NCI-H526 treated with DMSO at 0.1 percent for 48 hours (cell line): Measurements from ENCODE around the gene GRK5.
"Not testable (repeated sequence)": the region's sequence is repeated elsewhere in the genome, so short reads cannot be mapped to it uniquely, and the experiment has no call there.

Experiments used
- DNase-seq: peaks from one replicate; lab custom pipeline; 2025; lab: John Stamatoyannopoulos, UW

The GRK5 gene

DNA sequence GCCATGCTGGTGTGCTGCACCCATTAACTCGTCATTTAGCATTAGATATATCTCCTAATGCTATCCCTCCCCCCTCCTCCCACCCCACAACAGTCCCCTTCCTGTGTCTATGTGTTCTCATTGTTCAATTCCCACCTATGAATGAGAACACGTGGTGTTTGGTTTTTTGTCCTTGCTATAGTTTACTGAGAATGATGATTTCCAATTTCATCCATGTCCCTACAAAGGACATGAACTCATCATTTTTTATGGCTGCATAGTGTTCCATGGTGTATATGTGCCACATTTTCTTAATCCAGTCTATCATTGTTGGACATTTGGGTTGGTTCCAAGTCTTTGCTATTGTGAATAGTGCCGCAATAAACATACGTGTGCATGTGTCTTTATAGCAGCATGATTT lies 68.8 kb downstream of the GRK5 start:
- not testable (repeated sequence) for DNase-seq

DNA sequence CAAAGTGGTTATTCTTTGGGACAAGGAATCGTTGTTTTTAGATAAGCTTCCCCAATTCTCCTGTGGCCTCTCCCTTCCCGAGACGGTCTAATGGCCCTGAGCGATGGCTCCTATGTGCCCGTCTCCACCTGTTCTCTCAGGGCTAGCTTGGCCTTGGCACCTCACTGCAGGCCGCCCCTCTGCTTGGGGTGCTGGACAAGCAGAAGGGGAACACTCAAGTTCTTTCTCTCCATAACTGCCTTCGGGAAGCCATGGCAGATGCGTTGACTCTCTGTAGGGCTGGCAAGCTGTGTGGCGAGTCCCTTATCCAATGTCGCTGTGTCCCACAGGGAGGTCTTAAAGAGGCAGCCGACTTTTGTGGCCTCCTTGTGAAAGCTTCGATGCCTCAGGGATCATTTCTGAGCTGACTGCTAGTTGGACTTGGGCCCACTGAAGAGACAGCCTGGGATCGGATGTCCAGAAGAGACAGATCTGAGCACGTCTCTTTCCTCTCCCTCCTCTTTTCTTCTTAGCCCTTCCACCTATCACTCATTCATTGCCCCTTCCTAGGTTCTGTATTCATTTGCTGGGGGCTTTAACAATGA lies 70.8 kb downstream of the GRK5 start:
- no peak for DNase-seq

DNA sequence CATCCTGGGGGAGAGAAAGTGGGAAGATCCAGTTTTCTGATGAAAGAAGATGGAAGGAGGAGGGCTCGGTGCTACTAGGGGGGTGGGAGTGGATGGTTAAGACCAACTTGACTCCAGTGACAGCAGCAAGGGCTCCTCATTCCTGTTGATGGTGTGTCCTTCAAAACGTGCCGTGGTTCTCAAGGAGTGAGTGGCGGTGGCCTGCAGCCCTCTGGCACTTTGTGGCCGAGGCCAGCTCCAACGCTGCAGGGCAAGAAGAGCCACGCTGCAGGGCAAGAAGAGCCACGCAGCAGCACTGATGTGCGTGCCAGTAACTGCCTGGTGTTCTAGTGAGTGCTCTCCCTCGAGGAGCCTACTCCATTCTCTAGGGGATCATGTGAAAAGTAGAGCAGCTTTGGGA lies 72.1 kb downstream of the GRK5 start:
- DNase-seq = no peak

DNA sequence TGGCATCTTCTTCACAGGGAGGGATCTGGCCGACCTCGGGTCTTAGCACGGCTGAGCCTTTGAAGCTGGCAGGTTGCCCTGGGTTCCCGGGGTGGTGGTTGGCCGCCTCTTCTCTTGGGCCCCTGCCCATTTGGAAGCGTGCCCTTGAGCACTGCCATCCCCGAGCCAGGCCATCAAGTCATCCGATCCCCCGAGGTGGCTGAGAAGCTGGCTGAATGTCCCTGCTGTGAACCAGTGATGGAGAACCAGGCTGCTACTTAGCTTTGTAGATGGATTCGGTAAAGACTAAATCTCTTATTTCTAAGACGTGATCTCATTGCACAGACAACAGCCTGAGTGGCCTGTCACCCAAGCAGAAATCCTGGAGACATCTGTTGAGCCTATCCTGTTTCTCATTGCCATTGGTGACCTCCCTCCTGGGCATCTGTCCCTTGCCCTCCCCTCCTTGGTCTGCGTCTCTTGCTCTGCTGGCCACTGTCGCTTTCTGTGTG lies 74.3 kb downstream of the GRK5 start:
- DNase-seq = no peak

DNA sequence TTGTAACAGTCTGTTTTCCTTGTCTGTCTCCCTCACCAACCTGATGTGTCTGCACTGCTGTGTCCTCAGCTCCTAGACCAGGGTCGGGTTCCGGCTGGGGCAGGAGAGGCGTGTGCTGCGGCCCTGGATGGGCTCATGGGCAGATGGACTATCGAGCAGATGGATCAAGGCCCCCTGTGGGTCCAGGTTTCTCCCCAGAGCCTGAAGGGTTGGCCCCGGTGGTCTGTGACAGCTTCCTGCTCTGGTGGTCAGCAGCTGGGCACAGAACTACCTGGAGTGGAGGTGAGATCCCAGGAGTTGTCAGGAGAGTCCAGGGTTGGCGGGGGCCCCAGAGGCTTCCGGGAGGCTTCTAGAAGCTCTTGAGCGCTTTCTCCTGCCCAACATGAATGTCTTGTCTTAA lies 75.1 kb downstream of the GRK5 start:
- DNase-seq = no peak

DNA sequence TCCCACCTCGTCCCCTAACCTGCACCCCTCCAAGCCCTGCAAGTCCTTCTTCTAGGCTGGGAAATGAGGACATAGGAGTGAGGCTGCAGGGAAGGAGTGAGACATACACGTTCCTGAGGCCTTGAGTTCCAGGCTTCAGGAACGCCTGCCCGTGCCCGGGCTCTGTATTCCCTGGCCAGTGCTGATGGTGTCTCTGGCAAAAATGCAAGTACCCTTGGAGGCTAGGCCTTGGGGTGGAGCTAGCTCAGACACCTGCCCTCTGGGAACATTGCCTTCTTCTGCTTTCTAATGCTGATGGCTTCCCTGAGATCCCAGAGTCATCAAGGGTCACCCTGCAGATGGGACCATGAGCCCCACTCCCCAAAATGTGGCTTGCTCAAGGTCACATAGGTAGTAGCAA lies 76.0 kb downstream of the GRK5 start:
- no peak for DNase-seq

DNA sequence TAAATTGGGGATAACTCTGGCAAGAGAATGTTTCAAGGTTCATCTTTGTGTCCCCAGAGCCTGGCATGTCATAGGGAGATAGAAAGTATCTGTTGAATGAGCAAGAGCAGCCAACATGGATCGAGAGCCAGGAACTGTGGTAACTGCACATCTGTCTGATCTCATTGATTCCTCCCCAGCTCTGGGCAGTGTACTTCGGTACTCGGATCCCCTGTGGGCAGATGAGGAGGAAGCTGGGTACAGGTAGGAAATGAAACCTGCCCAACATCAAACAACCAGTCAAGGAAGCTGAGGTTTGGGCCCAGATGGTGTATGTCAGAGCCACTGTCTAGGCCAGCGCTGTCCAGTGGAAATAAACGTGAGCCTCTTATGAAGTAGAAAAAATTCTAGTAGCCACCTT lies 76.4 kb downstream of the GRK5 start:
- no peak for DNase-seq

DNA sequence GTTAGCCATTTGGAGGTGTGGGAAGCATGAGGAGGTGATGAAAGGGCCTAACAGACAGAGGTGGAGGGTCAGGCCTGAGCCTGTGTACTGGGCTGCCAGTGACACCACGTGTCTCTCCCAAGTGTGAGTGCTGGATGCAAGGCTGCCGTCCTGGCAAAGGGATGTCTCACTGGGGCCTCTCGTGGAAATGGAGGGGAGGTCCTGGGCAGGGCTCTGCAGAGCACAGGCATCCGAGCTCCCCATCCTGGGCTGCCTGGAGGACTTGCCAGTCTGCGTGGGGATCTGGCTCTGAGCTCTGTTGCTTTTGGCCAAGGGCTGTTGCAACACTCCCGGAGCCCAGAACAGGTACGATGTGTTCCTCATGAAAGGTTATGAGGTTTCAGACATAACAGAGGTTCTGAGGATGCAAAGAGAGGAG lies 77.3 kb downstream of the GRK5 start:
- DNase-seq = no peak

DNA sequence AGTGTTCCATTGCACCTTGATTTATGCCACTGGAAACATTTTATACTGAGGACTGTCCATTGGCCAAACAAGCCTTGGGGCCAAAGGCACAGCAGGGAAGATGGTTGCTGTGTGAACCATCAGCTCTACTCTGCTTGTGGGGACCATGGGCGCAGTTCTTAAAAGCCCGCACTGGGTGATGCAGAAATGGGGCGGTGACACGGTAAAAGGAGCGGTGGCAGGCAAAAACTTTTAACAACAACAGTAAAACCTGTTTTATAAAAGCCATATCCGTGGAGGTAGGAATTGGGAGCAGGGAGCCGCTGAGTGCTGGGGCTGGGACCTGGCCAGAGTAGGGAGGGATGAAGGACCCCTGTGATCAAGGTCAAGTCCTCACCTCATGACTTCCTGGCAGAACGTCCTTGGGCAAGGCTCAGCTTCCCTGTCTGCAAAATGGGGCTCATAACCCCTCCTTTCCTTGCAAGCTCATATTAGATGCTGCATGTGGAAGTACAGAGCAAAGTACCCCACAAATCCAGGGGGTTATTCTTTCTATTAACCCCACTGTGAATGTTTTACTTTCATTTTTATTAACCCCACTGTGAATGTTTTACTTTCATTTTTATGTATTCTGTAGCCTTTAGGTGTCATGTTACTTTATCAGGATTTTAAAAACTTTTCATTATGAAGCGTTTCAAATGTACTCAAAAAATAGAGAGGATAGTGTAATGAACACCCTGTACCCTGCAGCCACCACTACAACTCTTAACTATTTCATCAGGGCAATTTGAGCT lies 78.3 kb downstream of the GRK5 start:
- DNase-seq = no peak

DNA sequence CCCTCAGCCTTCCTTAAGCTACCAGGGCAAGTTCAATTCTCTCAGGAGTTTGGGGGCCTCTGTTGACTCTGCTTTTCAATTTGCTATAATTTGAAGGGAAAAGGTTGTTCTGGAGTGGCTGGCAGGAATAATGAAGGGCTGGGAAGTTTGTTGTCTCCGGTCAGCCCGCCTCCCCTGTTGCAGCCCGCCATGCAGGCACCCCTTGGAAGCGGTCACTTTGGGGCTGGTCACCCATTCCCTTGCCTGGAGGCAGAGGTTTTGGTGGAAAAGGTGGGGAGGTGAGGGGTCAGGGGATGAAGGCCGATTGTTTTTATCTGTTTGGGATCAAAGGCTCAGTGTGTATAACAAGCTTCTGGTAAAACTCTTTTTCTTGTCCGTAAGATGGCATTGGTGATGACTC lies 79.1 kb downstream of the GRK5 start:
- DNase-seq = no peak

DNA sequence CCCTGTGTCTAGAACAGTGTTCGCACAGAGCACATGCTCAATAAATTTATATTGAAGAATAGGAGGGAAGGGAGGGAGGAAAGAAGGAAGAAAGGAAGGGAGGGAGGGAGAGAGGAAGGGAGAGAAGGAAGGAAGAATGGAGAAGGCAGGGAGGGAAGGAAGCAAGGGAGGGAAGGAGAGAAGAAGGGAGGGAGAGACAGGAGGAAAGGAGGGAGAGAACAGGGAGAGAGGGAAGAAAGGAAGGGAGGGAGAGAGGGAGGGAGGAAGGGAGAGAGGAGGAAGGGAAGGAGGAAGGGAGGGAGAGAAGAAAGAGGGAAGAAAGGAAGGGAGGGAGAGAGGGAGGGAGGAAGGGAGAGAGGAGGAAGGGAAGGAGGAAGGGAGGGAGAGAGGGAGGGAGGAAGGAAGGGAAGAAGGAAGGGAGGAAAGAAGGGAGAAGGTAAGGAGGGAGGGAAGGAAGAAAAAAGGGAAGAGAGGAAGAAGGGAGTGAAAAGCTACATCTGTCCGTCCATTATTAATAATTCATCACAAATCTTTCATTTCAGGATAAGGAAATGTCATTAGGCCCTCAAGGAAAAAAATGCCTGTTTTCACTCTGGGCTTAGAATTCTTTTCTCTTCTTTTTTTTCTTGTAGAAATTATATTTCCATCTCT lies 79.7 kb downstream of the GRK5 start:
- no peak for DNase-seq

DNA sequence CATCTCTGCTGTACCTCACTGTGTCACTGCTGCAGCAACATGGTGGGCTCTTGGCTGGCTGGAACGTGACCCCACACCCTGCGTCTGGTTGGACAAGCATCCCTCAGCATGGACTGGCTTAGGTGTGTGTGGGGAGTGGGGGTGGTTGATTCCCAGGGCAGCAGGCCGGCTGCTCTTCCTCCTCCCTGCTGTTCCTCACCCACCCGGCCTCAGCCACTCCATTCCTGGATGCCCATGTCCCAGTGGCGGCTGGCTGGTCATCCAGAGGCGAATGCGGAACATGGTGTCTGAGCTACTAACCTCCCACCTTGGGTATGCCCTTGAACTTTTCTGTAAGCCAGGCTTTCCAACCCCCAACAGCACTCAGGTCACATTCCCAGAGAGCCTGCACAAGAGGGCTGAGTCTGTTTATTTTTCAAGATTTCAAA lies 81.2 kb downstream of the GRK5 start:
- DNase-seq = no peak

DNA sequence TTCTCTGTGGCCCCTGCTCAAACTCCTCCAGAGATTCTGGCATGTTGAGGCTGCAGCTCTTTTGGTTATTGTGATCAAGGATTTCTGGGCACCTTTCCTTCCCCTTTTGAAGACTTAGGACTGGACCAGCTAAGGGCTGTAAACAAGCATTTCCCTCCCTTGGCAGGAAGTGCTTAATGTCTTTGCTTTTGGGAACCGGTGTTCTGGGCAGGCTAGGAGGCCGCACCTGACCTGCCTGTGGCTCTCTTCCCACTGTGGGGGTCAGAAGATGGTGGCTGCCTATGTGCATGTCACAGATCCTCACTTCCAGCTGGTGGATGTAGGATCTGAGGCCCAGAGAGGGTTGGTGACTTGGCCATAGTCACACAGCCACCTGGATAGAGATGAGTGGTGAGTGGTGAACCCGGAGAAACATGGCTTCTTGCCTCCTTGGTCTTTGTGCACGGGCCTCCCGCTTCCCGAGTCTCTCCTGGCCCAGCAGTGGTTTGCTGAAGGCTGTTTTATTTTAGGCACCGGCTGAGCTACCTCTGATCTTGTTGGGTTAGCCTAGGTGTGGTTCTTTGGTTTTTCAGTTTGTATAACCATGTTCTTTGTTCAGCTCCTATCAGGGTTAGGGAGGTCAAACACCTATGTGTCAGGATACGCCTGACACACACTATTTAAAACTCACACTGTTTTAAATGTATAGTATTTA lies 82.0 kb downstream of the GRK5 start:
- DNase-seq = no peak

DNA sequence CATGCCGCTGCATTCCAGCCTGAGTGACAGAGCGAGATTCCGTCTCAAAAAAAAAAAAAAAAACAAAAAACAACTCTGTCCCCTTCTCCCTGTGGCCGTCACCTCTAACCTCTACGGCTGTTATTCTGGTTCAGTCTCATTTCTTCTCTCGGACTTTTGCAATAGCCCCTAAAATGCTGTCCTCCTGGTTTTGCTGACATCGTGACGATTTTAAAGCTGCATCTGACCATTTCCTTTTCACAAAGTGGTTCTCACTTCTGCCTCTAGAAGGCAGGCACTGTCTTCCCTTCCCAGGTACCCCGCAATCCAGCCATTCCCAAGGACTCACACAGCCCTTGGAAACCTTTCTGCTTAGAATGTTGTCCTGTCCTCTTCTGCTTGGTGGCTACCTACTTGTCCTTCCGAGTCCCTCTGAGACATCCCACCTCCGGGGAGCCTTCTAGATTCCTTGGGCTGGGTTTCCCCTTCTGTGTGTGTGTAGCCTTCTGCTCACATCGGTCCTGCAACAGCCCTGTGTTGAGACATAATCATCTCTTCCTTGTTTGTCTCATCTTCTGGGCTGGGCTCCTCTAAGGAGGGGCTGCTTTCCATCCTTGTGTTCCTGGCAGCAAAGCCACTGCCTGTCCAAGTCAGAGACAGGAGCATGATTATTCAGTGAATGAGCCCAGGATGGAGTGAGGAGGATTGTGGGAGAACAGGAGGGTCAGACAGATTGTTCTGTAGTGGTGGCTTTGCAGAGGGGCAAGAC lies 83.1 kb downstream of the GRK5 start:
- DNase-seq = no peak

DNA sequence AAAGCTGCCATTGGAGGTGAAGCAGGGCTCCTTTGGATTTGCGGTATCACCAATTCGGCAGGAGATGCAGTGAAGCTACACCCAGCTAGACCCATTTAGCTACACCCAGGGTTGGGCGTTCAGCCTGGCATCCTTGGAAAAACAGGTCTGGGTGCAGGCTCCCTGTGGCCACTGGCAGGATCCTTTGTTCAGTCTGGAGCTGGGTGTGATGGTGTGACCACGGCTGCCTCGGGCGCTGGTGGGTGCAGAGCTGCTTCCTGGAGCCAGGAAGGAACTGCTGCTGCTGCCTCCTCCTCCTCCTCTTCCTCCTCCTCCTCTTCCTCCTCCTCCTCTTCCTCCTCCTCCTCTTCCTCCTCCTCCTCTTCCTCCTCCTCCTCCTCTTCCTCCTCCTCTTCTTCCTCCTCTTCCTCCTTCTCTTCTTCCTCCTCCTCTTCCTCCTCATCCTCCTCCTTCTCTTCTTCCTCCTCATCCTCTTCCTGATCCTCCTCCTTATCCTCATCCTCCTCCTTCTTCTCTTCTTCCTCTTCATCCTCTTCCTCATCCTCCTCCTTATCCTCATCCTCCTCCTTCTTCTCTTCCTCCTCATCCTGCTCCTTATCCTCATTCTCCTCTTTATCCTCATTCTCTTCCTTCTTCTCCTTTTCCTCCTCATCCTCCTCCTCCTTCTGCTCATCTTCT lies 84.0 kb downstream of the GRK5 start:
- no peak for DNase-seq

DNA sequence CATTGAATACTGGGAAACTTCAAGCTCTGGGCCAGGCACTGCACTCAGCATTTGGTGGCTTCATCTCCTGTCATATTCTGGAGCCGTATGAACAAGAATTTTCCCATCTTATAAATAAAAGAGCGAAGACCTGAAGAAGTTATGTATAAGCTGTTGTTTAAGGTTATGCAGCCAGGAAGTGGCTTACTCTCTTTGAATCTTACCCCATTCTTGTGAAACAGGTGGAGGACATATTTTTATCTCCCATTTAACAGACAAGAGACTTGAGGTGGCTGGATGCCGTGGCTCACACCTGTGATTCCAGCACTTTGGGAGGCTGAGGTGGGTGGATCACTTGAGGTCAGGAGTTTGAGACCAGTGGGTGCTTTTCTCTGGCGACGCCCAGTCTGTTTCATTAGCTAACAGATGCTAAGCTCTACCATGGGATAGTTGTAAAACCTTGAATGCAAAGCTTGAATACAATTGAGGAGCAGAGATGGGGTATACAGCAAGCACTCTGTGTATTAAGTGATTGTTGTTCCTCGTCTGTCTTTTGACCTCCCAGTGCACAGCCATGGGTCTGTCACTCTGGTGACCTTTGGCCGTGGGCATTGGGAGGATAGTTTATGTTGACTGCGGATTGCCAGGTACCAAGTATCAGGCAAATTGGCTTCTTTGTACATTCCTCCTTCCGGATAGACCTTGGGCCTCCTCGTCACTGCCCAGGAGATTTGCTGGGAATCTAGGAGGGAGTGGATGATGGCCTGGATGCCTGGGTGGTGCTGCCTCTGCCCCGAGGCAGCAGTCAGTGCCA lies 85.8 kb downstream of the GRK5 start:
- DNase-seq = no peak

DNA sequence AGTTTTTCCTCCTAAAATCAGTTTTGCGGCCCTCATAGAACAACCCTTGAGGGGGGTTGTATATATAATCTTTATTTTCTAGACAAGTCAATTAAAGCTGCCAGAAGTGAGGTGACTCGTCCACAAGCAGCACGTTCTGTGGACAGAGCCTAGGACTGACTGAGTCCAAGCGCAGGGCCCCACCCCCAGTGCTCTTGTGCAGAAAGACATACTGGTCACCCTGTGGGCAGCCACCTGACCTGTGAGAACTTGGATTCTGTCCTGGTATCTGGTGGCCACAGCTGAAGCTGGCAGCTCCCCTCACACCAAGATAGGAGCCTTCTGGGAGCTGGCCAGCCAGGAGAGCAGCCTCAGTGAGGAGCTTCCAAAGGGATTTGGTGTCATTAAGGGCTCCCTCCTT lies 89.3 kb downstream of the GRK5 start:
- no peak for DNase-seq

DNA sequence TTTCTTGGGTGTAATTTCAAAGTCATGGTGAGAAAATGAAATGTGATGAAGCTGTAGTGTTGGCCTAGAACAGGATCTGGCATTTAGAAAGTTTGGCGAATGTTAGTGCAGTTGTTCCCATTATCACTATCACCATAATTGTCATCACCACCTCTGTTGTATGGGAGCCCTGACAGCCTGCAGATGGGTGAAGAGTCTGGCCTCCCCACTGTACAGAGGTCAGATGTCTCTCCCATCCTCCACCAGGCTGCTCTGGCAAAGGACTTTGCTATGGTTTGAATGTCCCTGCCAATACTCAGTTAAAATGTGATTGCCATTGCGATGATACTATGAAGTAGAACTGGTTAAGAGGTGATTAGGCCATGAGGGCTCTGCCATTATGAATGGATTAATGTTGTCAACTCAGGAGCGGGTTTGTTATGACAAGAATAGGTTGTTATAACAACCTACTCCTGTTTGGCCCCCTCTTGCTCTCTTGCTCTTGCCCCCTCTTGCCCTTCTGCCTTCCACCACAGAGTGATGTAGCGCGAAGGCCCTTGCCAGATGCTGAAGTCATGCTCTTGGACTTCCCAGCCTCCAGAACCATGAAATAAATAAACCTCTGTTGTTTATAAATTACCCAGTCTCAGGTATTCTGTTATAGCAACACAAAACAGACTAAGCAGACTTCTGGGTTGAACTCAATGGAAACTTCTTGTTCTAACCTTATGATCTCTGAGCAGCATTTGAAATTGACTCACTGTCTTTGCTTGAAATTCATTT lies 90.0 kb downstream of the GRK5 start:
- DNase-seq = no peak

DNA sequence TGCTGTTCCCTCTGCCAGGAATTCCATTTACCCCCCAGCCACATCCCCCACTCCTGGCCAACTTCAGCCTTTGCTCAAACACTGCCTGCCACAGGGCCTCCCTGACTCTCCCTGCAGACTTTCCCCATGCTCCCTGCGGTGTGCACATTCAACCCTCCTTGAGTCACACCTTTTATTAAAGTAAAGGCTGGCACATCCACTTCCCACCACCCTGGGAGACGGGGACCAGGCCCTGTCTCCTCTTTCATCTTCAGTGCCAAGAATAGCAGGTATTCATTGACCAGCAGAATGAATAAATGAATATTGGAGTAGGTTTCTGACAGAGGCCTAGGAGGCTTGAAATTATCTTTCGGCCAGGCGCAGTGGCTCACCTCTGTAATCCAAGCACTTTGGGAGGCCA lies 91.4 kb downstream of the GRK5 start:
- DNase-seq = no peak

DNA sequence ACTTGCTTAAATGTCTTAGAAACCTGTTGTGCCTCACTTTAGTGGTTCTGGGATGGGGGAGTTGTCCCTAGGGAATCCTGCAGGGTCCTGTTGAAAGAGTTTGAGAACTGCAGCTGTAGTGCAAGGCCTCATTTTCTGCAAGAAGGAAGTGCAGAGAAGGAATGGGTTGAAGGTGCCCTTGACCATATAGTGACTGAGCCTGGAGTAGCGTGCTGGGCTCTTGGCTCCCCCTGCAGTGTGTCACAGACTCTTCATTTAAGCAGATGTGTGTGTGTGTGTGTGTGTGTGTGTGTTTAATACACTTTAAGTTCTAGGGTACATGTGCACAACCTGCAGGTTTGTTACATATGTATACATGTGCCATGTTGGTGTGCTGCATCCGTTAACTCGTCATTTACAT lies 92.2 kb downstream of the GRK5 start:
- no peak for DNase-seq
